Effector CD8-positive, alpha-beta T cell (primary cell): ENCODE data around the gene PHOSPHO1.

Source experiments
- DNase-seq: peaks from one replicate; lab custom pipeline; 2025; lab: John Stamatoyannopoulos, UW

The PHOSPHO1 gene

GRCh38 chr17:49218941-49219913 lies 11.4 kb downstream of the PHOSPHO1 start:
- DNase-seq = peak; percentile 47

- DNase-seq = peak; percentile 51
Observed at GRCh38 chr17:49217651-49218413, 12.8 kb downstream of the PHOSPHO1 start.

- no peak for DNase-seq
Observed at GRCh38 chr17:49216953-49217650, 13.5 kb downstream of the PHOSPHO1 start.

- DNase-seq = no peak
Observed at GRCh38 chr17:49216482-49216881, 14.1 kb downstream of the PHOSPHO1 start.

GRCh38 chr17:49214676-49215360 lies 15.8 kb downstream of the PHOSPHO1 start:
- no peak for DNase-seq

GRCh38 chr17:49213847-49214246 lies 16.7 kb downstream of the PHOSPHO1 start:
- no peak for DNase-seq

- no peak for DNase-seq
Observed at GRCh38 chr17:49213399-49213798, 17.2 kb downstream of the PHOSPHO1 start.

- DNase-seq = peak; percentile 33
Observed at GRCh38 chr17:49210158-49211029, 20.2 kb downstream of the PHOSPHO1 start, which contains the start of the genes ABI3 and GNGT2. Gene ABI3 (plus strand): TSS chr17:49210707. CDS start chr17:49210725, 18 bp downstream. Gene GNGT2 (minus strand): TSS chr17:49210574. CDS start chr17:49207422, 3,152 bp downstream.

GRCh38 chr17:49209061-49209571 lies 21.5 kb downstream of the PHOSPHO1 start:
- no peak for DNase-seq

GRCh38 chr17:49204516-49204915 lies 26.1 kb downstream of the PHOSPHO1 start:
- DNase-seq = no peak

- no peak for DNase-seq
Observed at GRCh38 chr17:49203796-49204195, 26.8 kb downstream of the PHOSPHO1 start.

GRCh38 chr17:49201481-49201927 lies 29.1 kb downstream of the PHOSPHO1 start:
- no peak for DNase-seq

- no peak for DNase-seq
Observed at GRCh38 chr17:49200423-49201083, 30.0 kb downstream of the PHOSPHO1 start.

GRCh38 chr17:49198211-49198610 lies 32.4 kb downstream of the PHOSPHO1 start:
- DNase-seq = no peak

- no peak for DNase-seq
Observed at GRCh38 chr17:49197346-49197998, 33.1 kb downstream of the PHOSPHO1 start.

GRCh38 chr17:49196520-49196919 lies 34.1 kb downstream of the PHOSPHO1 start:
- DNase-seq = no peak

- DNase-seq = no peak
Observed at GRCh38 chr17:49195751-49196150, 34.8 kb downstream of the PHOSPHO1 start.

GRCh38 chr17:49194297-49194607 lies 36.3 kb downstream of the PHOSPHO1 start:
- no peak for DNase-seq
